ENCODE data around the gene KCNE5.

The KCNE5 gene

GRCh38 chrX:109658391-109658790 lies 33.4 kb upstream of the KCNE5 start:
- TF ChIP-seq, protein P1, sequence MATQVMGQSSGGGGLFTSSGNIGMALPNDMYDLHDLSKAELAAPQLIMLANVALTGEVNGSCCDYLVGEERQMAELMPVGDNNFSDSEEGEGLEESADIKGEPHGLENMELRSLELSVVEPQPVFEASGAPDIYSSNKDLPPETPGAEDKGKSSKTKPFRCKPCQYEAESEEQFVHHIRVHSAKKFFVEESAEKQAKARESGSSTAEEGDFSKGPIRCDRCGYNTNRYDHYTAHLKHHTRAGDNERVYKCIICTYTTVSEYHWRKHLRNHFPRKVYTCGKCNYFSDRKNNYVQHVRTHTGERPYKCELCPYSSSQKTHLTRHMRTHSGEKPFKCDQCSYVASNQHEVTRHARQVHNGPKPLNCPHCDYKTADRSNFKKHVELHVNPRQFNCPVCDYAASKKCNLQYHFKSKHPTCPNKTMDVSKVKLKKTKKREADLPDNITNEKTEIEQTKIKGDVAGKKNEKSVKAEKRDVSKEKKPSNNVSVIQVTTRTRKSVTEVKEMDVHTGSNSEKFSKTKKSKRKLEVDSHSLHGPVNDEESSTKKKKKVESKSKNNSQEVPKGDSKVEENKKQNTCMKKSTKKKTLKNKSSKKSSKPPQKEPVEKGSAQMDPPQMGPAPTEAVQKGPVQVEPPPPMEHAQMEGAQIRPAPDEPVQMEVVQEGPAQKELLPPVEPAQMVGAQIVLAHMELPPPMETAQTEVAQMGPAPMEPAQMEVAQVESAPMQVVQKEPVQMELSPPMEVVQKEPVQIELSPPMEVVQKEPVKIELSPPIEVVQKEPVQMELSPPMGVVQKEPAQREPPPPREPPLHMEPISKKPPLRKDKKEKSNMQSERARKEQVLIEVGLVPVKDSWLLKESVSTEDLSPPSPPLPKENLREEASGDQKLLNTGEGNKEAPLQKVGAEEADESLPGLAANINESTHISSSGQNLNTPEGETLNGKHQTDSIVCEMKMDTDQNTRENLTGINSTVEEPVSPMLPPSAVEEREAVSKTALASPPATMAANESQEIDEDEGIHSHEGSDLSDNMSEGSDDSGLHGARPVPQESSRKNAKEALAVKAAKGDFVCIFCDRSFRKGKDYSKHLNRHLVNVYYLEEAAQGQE (IDR thresholded peaks at IDR 0.05; ENCODE audit: insufficient read depth in 1 of 2, low read depth in 2 of 2, low read length in 2 of 2): no peak
- TF ChIP-seq FOXP2 (optimal IDR thresholded peaks at IDR 0.05; ENCODE audit: borderline replicate concordance, extremely low read depth, extremely low read length, insufficient read depth): no peak
- TF ChIP-seq TAF1 (IDR thresholded peaks at IDR 0.05; ENCODE audit: borderline replicate concordance, insufficient read depth, low read length): no peak
- no peak for TF ChIP-seq POLR2AphosphoS5 (IDR thresholded peaks at IDR 0.05; ENCODE audit: low read depth, low read length)
- TF ChIP-seq SIN3A (IDR thresholded peaks at IDR 0.05; ENCODE audit: borderline replicate concordance, insufficient read depth, low read length): no peak

GRCh38 chrX:109656774-109657173 lies 31.8 kb upstream of the KCNE5 start:
- TF ChIP-seq FOXP2 (optimal IDR thresholded peaks at IDR 0.05; ENCODE audit: borderline replicate concordance, extremely low read depth, extremely low read length, insufficient read depth): no peak
- TF ChIP-seq TAF1 (IDR thresholded peaks at IDR 0.05; ENCODE audit: borderline replicate concordance, insufficient read depth, low read length): no peak

- TF ChIP-seq TAF1 (IDR thresholded peaks at IDR 0.05; ENCODE audit: borderline replicate concordance, insufficient read depth, low read length) (no peak), FOXP2 (optimal IDR thresholded peaks at IDR 0.05; ENCODE audit: borderline replicate concordance, extremely low read depth, extremely low read length, insufficient read depth) (no peak)
Observed at GRCh38 chrX:109655502-109656201, 30.7 kb upstream of the KCNE5 start.

- TF ChIP-seq SIN3A (IDR thresholded peaks at IDR 0.05; ENCODE audit: borderline replicate concordance, insufficient read depth, low read length): no peak
- TF ChIP-seq TAF1 (IDR thresholded peaks at IDR 0.05; ENCODE audit: borderline replicate concordance, insufficient read depth, low read length): no peak
- no peak for TF ChIP-seq POLR2AphosphoS5 (IDR thresholded peaks at IDR 0.05; ENCODE audit: low read depth, low read length)
- no peak for TF ChIP-seq FOXP2 (optimal IDR thresholded peaks at IDR 0.05; ENCODE audit: borderline replicate concordance, extremely low read depth, extremely low read length, insufficient read depth)
- TF ChIP-seq, protein P1 (IDR thresholded peaks at IDR 0.05; ENCODE audit: insufficient read depth in 1 of 2, low read depth in 2 of 2, low read length in 2 of 2): no peak
Observed at GRCh38 chrX:109654516-109655109, 29.6 kb upstream of the KCNE5 start.

- TF ChIP-seq TAF1 (IDR thresholded peaks at IDR 0.05; ENCODE audit: borderline replicate concordance, insufficient read depth, low read length) (no peak), FOXP2 (optimal IDR thresholded peaks at IDR 0.05; ENCODE audit: borderline replicate concordance, extremely low read depth, extremely low read length, insufficient read depth) (no peak), SIN3A (IDR thresholded peaks at IDR 0.05; ENCODE audit: borderline replicate concordance, insufficient read depth, low read length) (no peak), POLR2AphosphoS5 (IDR thresholded peaks at IDR 0.05; ENCODE audit: low read depth, low read length) (no peak)
- TF ChIP-seq, protein P1 (IDR thresholded peaks at IDR 0.05; ENCODE audit: insufficient read depth in 1 of 2, low read depth in 2 of 2, low read length in 2 of 2): no peak
Observed at GRCh38 chrX:109643687-109644086, 18.7 kb upstream of the KCNE5 start.

- no peak for TF ChIP-seq SIN3A (IDR thresholded peaks at IDR 0.05; ENCODE audit: borderline replicate concordance, insufficient read depth, low read length)
- TF ChIP-seq POLR2AphosphoS5 (IDR thresholded peaks at IDR 0.05; ENCODE audit: low read depth, low read length): no peak
- no peak for TF ChIP-seq FOXP2 (optimal IDR thresholded peaks at IDR 0.05; ENCODE audit: borderline replicate concordance, extremely low read depth, extremely low read length, insufficient read depth)
- TF ChIP-seq, protein P1 (IDR thresholded peaks at IDR 0.05; ENCODE audit: insufficient read depth in 1 of 2, low read depth in 2 of 2, low read length in 2 of 2): no peak
- TF ChIP-seq TAF1 (IDR thresholded peaks at IDR 0.05; ENCODE audit: borderline replicate concordance, insufficient read depth, low read length): no peak
Observed at GRCh38 chrX:109638158-109638557, 13.2 kb upstream of the KCNE5 start.
